Neural progenitor cell (in vitro differentiated cells): ENCODE measurements around the gene UQCRQ.

Experiments used
- EZH2 ChIP-seq: fragments of 200-600 bp; sonication (generic); IDR thresholded peaks from 2 replicates; pipeline ENCODE4 v1.6.1; 2017; ENCODE audit warnings: antibody characterized with exemption, mild to moderate bottlenecking, moderate library complexity
- EZH2phosphoT487 ChIP-seq: fragments of 200-600 bp; sonication (generic); IDR thresholded peaks from 2 replicates; pipeline ENCODE4 v1.6.1; 2017; ENCODE audit warnings: antibody characterized with exemption
- TF ChIP-seq, protein P1 (sequence below): fragments of 200-600 bp; sonication (generic); IDR thresholded peaks from 2 replicates; pipeline ENCODE4 v1.5.1; 2017; ENCODE audit warnings: antibody characterized with exemption, mild to moderate bottlenecking

DNA sequence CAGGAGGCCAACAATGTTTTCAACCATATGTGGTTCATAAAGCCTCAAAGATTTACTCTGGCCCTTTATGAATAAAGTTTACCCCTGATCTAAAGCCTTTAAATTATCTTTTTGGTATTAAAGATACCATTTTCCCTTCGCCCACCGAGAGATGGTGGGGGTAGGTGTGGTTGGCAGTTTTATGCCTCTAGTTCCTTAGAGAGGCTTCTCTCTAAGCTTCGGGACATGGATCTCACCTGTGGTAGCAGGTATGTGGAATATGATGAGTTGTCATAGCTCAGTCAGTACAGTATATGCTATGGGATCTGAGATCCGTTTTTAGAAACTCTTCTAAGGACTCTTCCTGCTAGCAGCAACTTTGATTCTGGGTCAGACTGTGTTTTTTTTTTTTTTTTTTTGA lies 2.3 kb downstream of the UQCRQ start:
- TF ChIP-seq EZH2 (no peak), EZH2phosphoT487 (no peak)
- TF ChIP-seq, protein P1, sequence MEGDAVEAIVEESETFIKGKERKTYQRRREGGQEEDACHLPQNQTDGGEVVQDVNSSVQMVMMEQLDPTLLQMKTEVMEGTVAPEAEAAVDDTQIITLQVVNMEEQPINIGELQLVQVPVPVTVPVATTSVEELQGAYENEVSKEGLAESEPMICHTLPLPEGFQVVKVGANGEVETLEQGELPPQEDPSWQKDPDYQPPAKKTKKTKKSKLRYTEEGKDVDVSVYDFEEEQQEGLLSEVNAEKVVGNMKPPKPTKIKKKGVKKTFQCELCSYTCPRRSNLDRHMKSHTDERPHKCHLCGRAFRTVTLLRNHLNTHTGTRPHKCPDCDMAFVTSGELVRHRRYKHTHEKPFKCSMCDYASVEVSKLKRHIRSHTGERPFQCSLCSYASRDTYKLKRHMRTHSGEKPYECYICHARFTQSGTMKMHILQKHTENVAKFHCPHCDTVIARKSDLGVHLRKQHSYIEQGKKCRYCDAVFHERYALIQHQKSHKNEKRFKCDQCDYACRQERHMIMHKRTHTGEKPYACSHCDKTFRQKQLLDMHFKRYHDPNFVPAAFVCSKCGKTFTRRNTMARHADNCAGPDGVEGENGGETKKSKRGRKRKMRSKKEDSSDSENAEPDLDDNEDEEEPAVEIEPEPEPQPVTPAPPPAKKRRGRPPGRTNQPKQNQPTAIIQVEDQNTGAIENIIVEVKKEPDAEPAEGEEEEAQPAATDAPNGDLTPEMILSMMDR = no peak
